Skeletal muscle tissue (tissue), 4 donors: ENCODE measurements around the gene RASAL2. TPM values are rescaled to one million over a fixed set of nuclear protein-coding genes. Genes with fewer than 3 reads are reported as not detected.

Experiments used
- H3K27ac ChIP-seq: one replicate; pipeline ENCODE4 v1.7.0; 2013; ENCODE audit warnings: mild to moderate bottlenecking, low read depth, low read length, inconsistent platforms
- H3K27me3 ChIP-seq, 3 donors: one replicate each; pipeline ENCODE4 v1.7.0; 2013; ENCODE audit warnings: low read length in 3 of 3; ENCODE audit not compliant: control insufficient read depth in 3 of 3, insufficient read depth in 3 of 3
- H3K36me3 ChIP-seq, 3 donors: one replicate each; pipeline ENCODE4 v1.7.0; 2013; ENCODE audit warnings: low read length in 3 of 3; ENCODE audit not compliant: control insufficient read depth in 3 of 3, insufficient read depth in 3 of 3
- H3K4me1 ChIP-seq, 3 donors: one replicate each; pipeline ENCODE4 v1.7.0; 2013; ENCODE audit warnings: low read length in 3 of 3, mild to moderate bottlenecking in 3 of 3; ENCODE audit not compliant: control insufficient read depth in 3 of 3, insufficient read depth in 3 of 3
- H3K4me3 ChIP-seq, 3 donors: one replicate each; pipeline ENCODE4 v1.7.0; 2013; ENCODE audit warnings: low read length in 3 of 3
- H3K9ac ChIP-seq, 3 donors: one replicate each; pipeline ENCODE4 v1.7.0; 2013; ENCODE audit warnings: low read length in 3 of 3, mild to moderate bottlenecking in 3 of 3, moderate library complexity in 2 of 3, low read depth in 1 of 3
- H3K9me3 ChIP-seq, 3 donors: one replicate each; pipeline ENCODE4 v1.7.0; 2013; ENCODE audit warnings: low read length in 3 of 3; ENCODE audit not compliant: control insufficient read depth in 3 of 3
- total RNA-seq: library from RNA; depleted of rRNA; stranded (reverse); fragments of >200 nt; gene quantifications from one replicate; pipeline ENCODE4 v1.2.3, GENCODE V29; 2014
- donor health status: Osteomylitis.

RASAL2 gene
- total RNA-seq, 1 donor from 2014 or later = 8.4 TPM

- no peaks in the 10 kb centered on the region for H3K36me3 ChIP-seq
- no peak overlapping the region for H3K9ac ChIP-seq
- H3K4me1 ChIP-seq = peaks cover 10 to 24% (median 21%) of the 10 kb centered on the region in 3 donors
- H3K27ac ChIP-seq = no peak overlapping the region
- peaks cover 0 to 2% (median 0%) of the 10 kb centered on the region in 3 donors for H3K27me3 ChIP-seq
- H3K4me3 ChIP-seq = peak overlapping the region in 1 of 3 donors; percentile 39
- no peaks in the 10 kb centered on the region for H3K9me3 ChIP-seq
Observed at GRCh38 chr1:178055779-178056471, 38.0 kb upstream of the RASAL2 start.

GRCh38 chr1:178057141-178057765, 36.7 kb upstream of the RASAL2 start:
- peak overlapping the region in 2 of 3 donors; percentile 14 to 33 for H3K4me3 ChIP-seq
- peaks cover 0 to 2% (median 0%) of the 10 kb centered on the region in 3 donors for H3K27me3 ChIP-seq
- no peak overlapping the region for H3K9ac ChIP-seq

GRCh38 chr1:178057912-178058534, 35.9 kb upstream of the RASAL2 start:
- Histone ChIP-seq H3K27ac (peak overlapping the region; percentile 46), H3K36me3 (no peaks in the 10 kb centered on the region), H3K27me3 (no peaks in the 10 kb centered on the region), H3K9me3 (no peaks in the 10 kb centered on the region), H3K9ac (peak overlapping the region in 1 of 3 donors; percentile 44), H3K4me3 (peak overlapping the region in 1 of 3 donors; percentile 17), H3K4me1 (peaks cover 20 to 22% (median 22%) of the 10 kb centered on the region in 3 donors)

More at GRCh38 chr1:178057141-178057765, 36.7 kb upstream of the RASAL2 start:
- Histone ChIP-seq H3K4me1 (peaks cover 20 to 25% (median 24%) of the 10 kb centered on the region in 3 donors), H3K36me3 (no peaks in the 10 kb centered on the region), H3K27ac (peak overlapping the region; percentile 46), H3K9me3 (no peaks in the 10 kb centered on the region)

- Histone ChIP-seq H3K27ac (peak overlapping the region; percentile 32), H3K9ac (no peak overlapping the region), H3K4me1 (peaks cover 14 to 18% (median 14%) of the 10 kb centered on the region in 3 donors), H3K4me3 (peak overlapping the region in 1 of 3 donors; percentile 20), H3K36me3 (no peaks in the 10 kb centered on the region), H3K9me3 (no peaks in the 10 kb centered on the region), H3K27me3 (no peaks in the 10 kb centered on the region)
Observed at GRCh38 chr1:178060789-178061556, 32.9 kb upstream of the RASAL2 start.

DNA sequence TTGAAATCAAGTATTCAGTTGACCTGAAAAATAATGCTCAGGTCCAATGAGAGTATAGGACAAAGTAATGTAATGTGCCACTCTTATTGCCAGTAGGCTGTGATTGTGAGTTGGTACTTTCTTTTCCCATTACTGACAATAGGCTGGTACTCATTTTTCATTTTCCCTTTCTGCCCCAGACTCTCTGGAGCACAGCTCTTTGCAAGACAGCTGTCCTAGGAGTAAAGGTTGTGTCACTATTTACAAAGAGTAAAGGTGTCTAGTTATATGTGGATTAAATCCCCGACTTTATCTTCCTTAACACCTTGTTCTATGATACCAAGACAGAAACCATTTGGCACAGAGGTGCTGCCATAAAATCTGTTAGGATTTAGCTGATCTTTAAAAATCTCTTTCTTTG, 32.3 kb upstream of the RASAL2 start:
- no peak overlapping the region for H3K4me3 ChIP-seq
- H3K27me3 ChIP-seq = no peaks in the 10 kb centered on the region
- no peaks in the 10 kb centered on the region for H3K9me3 ChIP-seq
- no peak overlapping the region for H3K27ac ChIP-seq
- H3K4me1 ChIP-seq = peaks cover 11 to 15% (median 12%) of the 10 kb centered on the region in 3 donors
- H3K9ac ChIP-seq = no peak overlapping the region
- H3K36me3 ChIP-seq = no peaks in the 10 kb centered on the region

DNA sequence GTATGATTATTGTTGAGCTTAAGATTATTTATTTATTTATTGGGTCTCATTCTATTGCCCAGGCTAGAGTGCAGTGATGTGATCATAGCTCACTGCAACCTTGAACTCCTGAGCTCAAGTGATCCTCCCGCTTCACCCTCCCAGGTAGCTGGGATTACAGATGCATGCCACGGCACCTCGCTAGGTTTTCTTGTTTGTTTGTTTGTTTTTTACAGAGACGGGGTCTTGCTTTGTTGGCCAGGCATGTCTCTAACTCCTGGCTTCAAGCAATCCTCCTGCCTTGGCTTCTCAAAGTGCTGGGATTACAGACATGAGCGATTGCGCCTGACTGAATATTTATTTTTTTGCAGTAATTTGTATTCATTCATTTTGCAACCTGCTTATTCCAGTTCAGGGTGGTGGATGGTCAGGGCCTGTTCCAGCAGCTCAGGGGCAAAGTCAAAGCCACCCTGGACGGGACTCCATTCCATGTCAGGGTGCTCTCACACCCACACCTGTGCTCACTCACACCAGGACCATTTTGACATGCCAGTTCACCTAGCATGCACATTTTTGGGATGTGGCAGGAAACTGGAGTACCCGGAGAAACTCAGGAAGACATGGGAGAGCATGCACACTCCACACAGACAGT, 29.6 kb upstream of the RASAL2 start:
- no peak overlapping the region for H3K4me3 ChIP-seq

GRCh38 chr1:178065250-178065649, 28.7 kb upstream of the RASAL2 start:
- Histone ChIP-seq H3K9ac (no peak overlapping the region), H3K36me3 (no peaks in the 10 kb centered on the region), H3K27me3 (no peaks in the 10 kb centered on the region), H3K27ac (no peak overlapping the region), H3K9me3 (no peaks in the 10 kb centered on the region), H3K4me1 (peaks cover 2 to 10% (median 6%) of the 10 kb centered on the region in 3 donors), H3K4me3 (no peak overlapping the region)

More for the DNA sequence above, 29.6 kb upstream of the RASAL2 start:
- H3K4me1 ChIP-seq = peaks cover 2 to 12% (median 6%) of the 10 kb centered on the region in 3 donors
- no peaks in the 10 kb centered on the region for H3K9me3 ChIP-seq
- no peaks in the 10 kb centered on the region for H3K27me3 ChIP-seq
- no peak overlapping the region for H3K9ac ChIP-seq
- H3K36me3 ChIP-seq = no peaks in the 10 kb centered on the region
- H3K27ac ChIP-seq = no peak overlapping the region

- Histone ChIP-seq H3K4me1 (peaks cover 0 to 5% (median 0%) of the 10 kb centered on the region in 3 donors), H3K9ac (no peak overlapping the region), H3K27ac (no peak overlapping the region), H3K9me3 (no peaks in the 10 kb centered on the region), H3K27me3 (no peaks in the 10 kb centered on the region), H3K4me3 (no peak overlapping the region), H3K36me3 (no peaks in the 10 kb centered on the region)
Observed at GRCh38 chr1:178066296-178066907, 27.5 kb upstream of the RASAL2 start.
